H9 (cell line): ENCODE results near the gene RAB29. TPM values are rescaled to one million over a fixed set of nuclear protein-coding genes. Genes with fewer than 3 reads are reported as not detected.

ENCODE experiments used
- DNase-seq: peaks from one replicate; pipeline ENCODE4 v3.0.0-alpha.2; 2017
- H2AFZ ChIP-seq: one replicate; pipeline ENCODE4 v1.6.1; 2013; ENCODE audit warnings: mild to moderate bottlenecking, low read length, control low read depth, moderate library complexity
- H2AK5ac ChIP-seq: 2 replicates; pipeline ENCODE4 v1.6.1; 2013; ENCODE audit warnings: low read length, control low read depth, mixed read lengths; ENCODE audit not compliant: insufficient read length
- H2BK120ac ChIP-seq: one replicate; pipeline ENCODE4 v1.6.1; 2013; ENCODE audit warnings: low read depth, mild to moderate bottlenecking, low read length, control low read depth, inconsistent platforms; ENCODE audit not compliant: poor library complexity, severe bottlenecking
- H2BK12ac ChIP-seq: 2 replicates; pipeline ENCODE4 v1.6.1; 2013; ENCODE audit warnings: low read length, control low read depth, mixed read lengths, low read depth; ENCODE audit not compliant: insufficient read length
- H2BK15ac ChIP-seq: 2 replicates; pipeline ENCODE4 v1.6.1; 2013; ENCODE audit warnings: low read depth, low read length, control low read depth
- H2BK20ac ChIP-seq: one replicate; pipeline ENCODE4 v1.6.1; 2013; ENCODE audit warnings: low read depth, mild to moderate bottlenecking, low read length, control low read depth, inconsistent platforms; ENCODE audit not compliant: poor library complexity, severe bottlenecking
- H2BK5ac ChIP-seq: 2 replicates; pipeline ENCODE4 v1.6.1; 2013; ENCODE audit warnings: low read length, control low read depth, mixed read lengths; ENCODE audit not compliant: insufficient read length
- H3K14ac ChIP-seq: 2 replicates; pipeline ENCODE4 v1.6.1; 2013; ENCODE audit warnings: low read length, control low read depth; ENCODE audit not compliant: insufficient read depth
- H3K18ac ChIP-seq: 2 replicates; pipeline ENCODE4 v1.6.1; 2013; ENCODE audit warnings: low read depth, mild to moderate bottlenecking, mixed read lengths, low read length, control low read depth; ENCODE audit not compliant: insufficient read length
- H3K23ac ChIP-seq: 2 replicates; pipeline ENCODE4 v1.6.1; 2013; ENCODE audit warnings: low read length, control low read depth, mixed read lengths, low read depth; ENCODE audit not compliant: insufficient read length
- H3K23me2 ChIP-seq: 2 replicates; pipeline ENCODE4 v1.6.1; 2013; ENCODE audit warnings: low read depth, mild to moderate bottlenecking, mixed read lengths, low read length, control low read depth; ENCODE audit not compliant: insufficient read length, poor library complexity, severe bottlenecking
- H3K27ac ChIP-seq: 2 replicates; pipeline ENCODE4 v1.5.1; 2013; ENCODE audit warnings: low read length, control low read depth, mixed read lengths, low read depth; ENCODE audit not compliant: insufficient read length
- H3K27me3 ChIP-seq: 2 replicates; pipeline ENCODE4 v1.6.1; 2013; ENCODE audit warnings: low read length, control low read depth, inconsistent platforms; ENCODE audit not compliant: insufficient read depth
- H3K4ac ChIP-seq: 2 replicates; pipeline ENCODE4 v1.6.1; 2013; ENCODE audit warnings: low read depth, mild to moderate bottlenecking, control low read depth, inconsistent platforms, low read length, moderate library complexity
- H3K4me1 ChIP-seq: 2 replicates; pipeline ENCODE4 v1.6.1; 2013; ENCODE audit warnings: low read length, control low read depth, inconsistent platforms; ENCODE audit not compliant: insufficient read depth
- H3K4me2 ChIP-seq: 2 replicates; pipeline ENCODE4 v1.6.1; 2013; ENCODE audit warnings: low read length, control low read depth, mixed read lengths; ENCODE audit not compliant: insufficient read length, insufficient read depth
- H3K56ac ChIP-seq: 2 replicates; pipeline ENCODE4 v1.6.1; 2013; ENCODE audit warnings: low read depth, mild to moderate bottlenecking, mixed read lengths, low read length, control low read depth; ENCODE audit not compliant: insufficient read length
- H3K79me1 ChIP-seq: 2 replicates; pipeline ENCODE4 v1.6.1; 2013; ENCODE audit warnings: low read depth, mild to moderate bottlenecking, moderate library complexity, low read length, control low read depth, inconsistent platforms; ENCODE audit not compliant: insufficient read depth, poor library complexity, severe bottlenecking
- H3K79me2 ChIP-seq: 2 replicates; pipeline ENCODE4 v1.6.1; 2013; ENCODE audit warnings: low read length, control low read depth, inconsistent platforms; ENCODE audit not compliant: insufficient read depth
- H3K9ac ChIP-seq: 2 replicates; pipeline ENCODE4 v1.6.1; 2013; ENCODE audit warnings: low read length, control low read depth, mixed read lengths; ENCODE audit not compliant: insufficient read length; ENCODE audit errors: extremely low read depth
- H3K9me3 ChIP-seq: one replicate; pipeline ENCODE4 v1.6.1; 2013; ENCODE audit warnings: low read depth, low read length, inconsistent platforms; ENCODE audit not compliant: control insufficient read depth
- H3T11ph ChIP-seq: one replicate; pipeline ENCODE4 v1.6.1; 2013; ENCODE audit warnings: mild to moderate bottlenecking, low read length, control low read depth, inconsistent platforms
- H4K20me1 ChIP-seq: one replicate; pipeline ENCODE4 v1.6.1; 2013; ENCODE audit not compliant: control insufficient read depth, insufficient read length, insufficient read depth
- H4K5ac ChIP-seq: 2 replicates; pipeline ENCODE4 v1.6.1; 2013; ENCODE audit warnings: low read depth, mild to moderate bottlenecking, mixed read lengths, low read length, control low read depth; ENCODE audit not compliant: insufficient read length
- H4K8ac ChIP-seq: replicated peaks from 2 replicates; pipeline ENCODE4 v1.6.1; 2013; ENCODE audit warnings: low read length, control low read depth, mixed read lengths, low read depth; ENCODE audit not compliant: insufficient read length
- H4K91ac ChIP-seq: 2 replicates; pipeline ENCODE4 v1.6.1; 2013; ENCODE audit warnings: low read depth, mild to moderate bottlenecking, moderate library complexity, mixed read lengths, low read length, control low read depth; ENCODE audit not compliant: insufficient read length
- H3K27ac Mint-ChIP-seq, 3 experiments: 2 replicates in 2 of 3; 3 replicates in 1 of 3; pipeline ENCODE4 v1.8.0; 2020 to 2021; ENCODE audit warnings: mixed read lengths in 3 of 3, mild to moderate bottlenecking in 1 of 3, moderate library complexity in 1 of 3
- H3K27me3 Mint-ChIP-seq: 2 replicates; pipeline ENCODE4 v1.8.0; 2021; ENCODE audit warnings: low read depth, mild to moderate bottlenecking, moderate library complexity, mixed read lengths
- H3K36me3 Mint-ChIP-seq, 3 experiments: 2 replicates in 2 of 3; 3 replicates in 1 of 3; pipeline ENCODE4 v1.8.0; 2020 to 2021; ENCODE audit warnings: low read depth in 3 of 3, mixed read lengths in 3 of 3; ENCODE audit not compliant: insufficient read depth in 1 of 3
- H3K4me1 Mint-ChIP-seq, 2 experiments: 2 replicates each; pipeline ENCODE4 v1.8.0; 2020; ENCODE audit warnings: mixed read lengths in 2 of 2
- H3K4me3 Mint-ChIP-seq, 2 experiments: 2 replicates in 1 of 2; 3 replicates in 1 of 2; pipeline ENCODE4 v1.8.0; 2020 to 2021; ENCODE audit warnings: mild to moderate bottlenecking in 2 of 2, mixed read lengths in 2 of 2, moderate library complexity in 1 of 2
- H3K9me3 Mint-ChIP-seq, 2 experiments: 2 replicates in 1 of 2; 3 replicates in 1 of 2; pipeline ENCODE4 v1.8.0; 2020; ENCODE audit warnings: mild to moderate bottlenecking in 2 of 2, mixed read lengths in 2 of 2, moderate library complexity in 1 of 2
- CTCF ChIP-seq: fragments of 200-600 bp; sonication (generic); conservative IDR thresholded peaks from 3 replicates; pipeline ENCODE4 v1.8.0; 2021; ENCODE audit warnings: antibody characterized with exemption, mild to moderate bottlenecking
- WGBS: extraction: QIAGEN DNeasy Blood & Tissue Kit; methylation state at CpG from one replicate; pipeline ENCODE4 v1.1.7; 2013; ENCODE audit warnings: missing lambda C conversion rate, low lambda C conversion rate, mixed read lengths; ENCODE audit not compliant: insufficient read length; ENCODE audit errors: extremely low coverage; 5-methylcytosine and 5-hydroxymethylcytosine counted together
- total RNA-seq: library from RNA; stranded (reverse); gene quantifications from 2 replicates; pipeline ENCODE4 v1.2.1, GENCODE V29; 2021

RAB29 gene
- total RNA-seq, 1 experiment from 2014 or later, result 4.2 TPM

GRCh38 chr1:205792961-205793673, 17.8 kb upstream of the RAB29 start:
- Mint-ChIP-seq H3K4me1 (peaks cover 5 to 12% of the 10 kb centered on the region in 2 experiments; a peak in 3 of 4 replicates), H3K9me3 (no peaks in the 10 kb centered on the region), H3K27me3 (no peaks in the 10 kb centered on the region), H3K4me3 (no peak overlapping the region), H3K36me3 (peaks cover 8 to 54% (median 48%) of the 10 kb centered on the region in 3 experiments; a peak in 6 of 7 replicates), H3K27ac (peak overlapping the region; percentile 2 to 77 (median 46); a peak in 4 of 7 replicates)
- Histone ChIP-seq H2BK20ac (no peak overlapping the region), H3K79me1 (no peaks in the 10 kb centered on the region), H3K4me2 (no peak overlapping the region), H3K23ac (no peak overlapping the region), H3K18ac (no peak overlapping the region), H4K5ac (no peak overlapping the region), H4K91ac (no peak overlapping the region), H4K20me1 (no peaks in the 10 kb centered on the region), H3K14ac (no peak overlapping the region), H3K79me2 (no peaks in the 10 kb centered on the region), H3K9ac (no peak overlapping the region), H3K27ac (no peak overlapping the region), H3K4me1 (no peaks in the 10 kb centered on the region), H2AFZ (no peak overlapping the region), H3K4ac (no peak overlapping the region), H2AK5ac (no peak overlapping the region), H4K8ac (no peak overlapping the region), H2BK15ac (no peak overlapping the region), H3K9me3 (no peaks in the 10 kb centered on the region), H2BK5ac (no peak overlapping the region), H3K56ac (no peak overlapping the region), H3T11ph (no peak overlapping the region), H3K27me3 (no peaks in the 10 kb centered on the region), H3K23me2 (no peaks in the 10 kb centered on the region), H2BK120ac (no peak overlapping the region), H2BK12ac (no peak overlapping the region)
- no peak for DNase-seq
- TF ChIP-seq CTCF, result no peak
- WGBS, result no CpG with 5 or more reads among the region's 6 CpGs
